A549 (cell line): ENCODE measurements around the gene GCAT. TPM values are rescaled to one million over a fixed set of nuclear protein-coding genes. Genes with fewer than 3 reads are reported as not detected.

Experiments
- ATAC-seq, 2 experiments: fragments of 200-7000 bp in 1 of 2; fragments of >200 bp in 1 of 2; cut with Nextera tagmentation in 1 of 2; cut with Tn5 transposase in 1 of 2; 3 replicates each; pipeline versions ENCODE4 v1.8.0 to v1.9.1; 2018 to 2020; ENCODE audit warnings: mild to moderate bottlenecking in 1 of 2, moderate library complexity in 1 of 2
- CTCF ChIA-PET: fragments of 300-600 bp; sonication (Branson Sonifier 250); formaldehyde crosslinking; extraction: SDS; loops from one replicate; lab custom pipeline; 2021; ENCODE audit warnings: antibody characterized with exemption, inconsistent platforms; lab: Yijun Ruan, JAX
- POLR2A ChIA-PET: fragments of 350-600 bp; formaldehyde crosslinking; extraction: SDS; loops from one replicate; lab custom pipeline; 2021; ENCODE audit warnings: antibody characterized with exemption, inconsistent platforms; lab: Yijun Ruan, JAX
- DNase-seq, 2 experiments: peaks; one replicate each; pipeline versions ENCODE4 v3.0.0 to v3.0.0-alpha.2; 2011 to 2016; ENCODE audit warnings: low read depth in 1 of 2, low spot score in 1 of 2
- FAIRE-seq: peaks from 2 replicates; lab custom pipeline; 2011; peaks lifted over from hg19 to GRCh38; lab: Jason Lieb, UNC
- H3K27ac ChIP-seq, 2 experiments: fragments of >200 bp; sonication (Bioruptor Twin); formaldehyde crosslinking; 3 replicates each; pipeline ENCODE4 v1.5.1; 2016 to 2017
- H3K4me1 ChIP-seq: fragments of >200 bp; sonication (Bioruptor Twin); formaldehyde crosslinking; 3 replicates; pipeline ENCODE4 v1.6.1; 2016
- H3K4me2 ChIP-seq: fragments of >200 bp; sonication (Bioruptor Twin); formaldehyde crosslinking; 3 replicates; pipeline ENCODE4 v1.6.1; 2016
- H3K4me3 ChIP-seq: fragments of >200 bp; sonication (Bioruptor Twin); formaldehyde crosslinking; 3 replicates; pipeline ENCODE4 v1.5.1; 2016
- H3K9me3 ChIP-seq: fragments of >200 bp; sonication (Bioruptor Twin); formaldehyde crosslinking; 3 replicates; pipeline ENCODE4 v1.6.1; 2016
- CTCF ChIP-seq: fragments of >200 bp; sonication (Bioruptor Twin); formaldehyde crosslinking; IDR thresholded peaks from 3 replicates; pipeline ENCODE4 v1.5.1; 2016
- ELK1 ChIP-seq: fragments of 150-350 bp; IDR thresholded peaks from 2 replicates; pipeline ENCODE4 v1.6.1; 2014; ENCODE audit warnings: low read depth, mild to moderate bottlenecking, low read length
- GATA3 ChIP-seq: IDR thresholded peaks from 2 replicates; pipeline ENCODE4 v1.6.1; 2012; ENCODE audit warnings: borderline replicate concordance
- HEYL ChIP-seq: fragments of 250-450 bp; sonication (Bioruptor Pico); IDR thresholded peaks from 2 replicates; pipeline ENCODE4 v1.8.0; 2021; ENCODE audit warnings: mild to moderate bottlenecking, moderate library complexity
- JUNB ChIP-seq: fragments of >200 bp; sonication (Bioruptor Twin); formaldehyde crosslinking; IDR thresholded peaks from 2 replicates; pipeline ENCODE4 v1.6.1; 2016
- KDM5A ChIP-seq: fragments of 200-600 bp; sonication (generic); IDR thresholded peaks from 2 replicates; pipeline ENCODE4 v1.6.1; 2016; ENCODE audit warnings: antibody characterized with exemption, mild to moderate bottlenecking
- MAFK ChIP-seq: fragments of 450-650 bp; IDR thresholded peaks from 2 replicates; pipeline ENCODE4 v1.6.1; 2014; ENCODE audit not compliant: partially characterized antibody
- NPAS2 ChIP-seq: fragments of 250-450 bp; sonication (Bioruptor Pico); IDR thresholded peaks from 2 replicates; pipeline ENCODE4 v1.8.0; 2022; ENCODE audit warnings: mild to moderate bottlenecking, moderate library complexity, borderline replicate concordance
- PBX3 ChIP-seq: IDR thresholded peaks from 2 replicates; pipeline ENCODE4 v1.6.1; 2012
- POLR2A ChIP-seq: IDR thresholded peaks from 2 replicates; pipeline ENCODE4 v1.6.1; 2012; ENCODE audit warnings: mild to moderate bottlenecking, low read length
- RAD21 ChIP-seq, 2 experiments: fragments of >200 bp in 1 of 2; sonication (Bioruptor Twin) in 1 of 2; formaldehyde crosslinking in 1 of 2; IDR thresholded peaks in 1 of 2; conservative IDR thresholded peaks in 1 of 2; 2 replicates in 1 of 2; 3 replicates in 1 of 2; pipeline ENCODE4 v1.6.1; 2012 to 2018; ENCODE audit warnings: inconsistent platforms in 1 of 2
- REST ChIP-seq: fragments of 200-600 bp; sonication (generic); IDR thresholded peaks from 2 replicates; pipeline ENCODE4 v1.6.1; 2016; ENCODE audit warnings: antibody characterized with exemption, mild to moderate bottlenecking, moderate library complexity
- TFCP2L1 ChIP-seq: fragments of 250-450 bp; sonication (Bioruptor Pico); IDR thresholded peaks from 2 replicates; pipeline ENCODE4 v1.5.0; 2021; ENCODE audit warnings: mild to moderate bottlenecking
- ZC3H11A ChIP-seq: fragments of 450-650 bp; IDR thresholded peaks from 2 replicates; pipeline ENCODE4 v1.6.1; 2014; ENCODE audit warnings: antibody characterized with exemption, mild to moderate bottlenecking
- ZFP36 ChIP-seq: fragments of 450-650 bp; IDR thresholded peaks from 2 replicates; pipeline ENCODE4 v1.6.1; 2014; ENCODE audit warnings: borderline replicate concordance; ENCODE audit not compliant: partially characterized antibody
- ZNF302 ChIP-seq: fragments of 250-450 bp; sonication (Bioruptor Pico); IDR thresholded peaks from 2 replicates; pipeline ENCODE4 v1.9.0; 2021; ENCODE audit warnings: inconsistent platforms, mild to moderate bottlenecking, moderate library complexity
- ZSCAN20 ChIP-seq: fragments of 250-450 bp; sonication (Bioruptor Pico); IDR thresholded peaks from 2 replicates; pipeline ENCODE4 v1.8.0; 2022; ENCODE audit warnings: mild to moderate bottlenecking, moderate library complexity
- WGBS: methylation state at CpG from one replicate; pipeline ENCODE4 v1.1.6; 2017; ENCODE audit errors: missing lambda C conversion rate; 5-methylcytosine and 5-hydroxymethylcytosine counted together
- polyA plus RNA-seq, 4 experiments: library from polyadenylated mRNA; depleted of rRNA in 3 of 4; stranded (reverse); fragments of >200 nt; fragmentation: RNase III in 1 of 4; extraction: RNeasy Plus Mini Kit Qiagen cat#74134 plus additional on column Dnase treatment in 1 of 4; gene quantifications; 2 replicates in 3 of 4; 3 replicates in 1 of 4; pipeline ENCODE4 v1.2.3, GENCODE V29; 2011 to 2017

GCAT gene
- polyA plus RNA-seq, 2 of the 4 experiments (the other 2 are of a cell fraction), result 1.2 to 2.1 TPM

- 78% methylated on average over 9 of the region's 13 CpGs for WGBS
- Histone ChIP-seq H3K4me2 (no peak overlapping the region), H3K27ac (peak overlapping the region in 1 of 2 experiments; percentile 65; a peak in 3 of 6 replicates), H3K9me3 (no peaks in the 10 kb centered on the region), H3K4me1 (peaks cover 21% of the 10 kb centered on the region), H3K4me3 (no peak overlapping the region)
- no peak for FAIRE-seq
- ChIA-PET CTCF (interaction anchor here (0.6 to 4.9 kb wide), 8 partner anchors 11 to 243 kb away, joined by 3 to 24 read pairs (median 4); no protein-coding TSS in a partner anchor), POLR2A (no interaction called here)
- peak in 1 of 2 experiments; percentile 47 for DNase-seq
- ATAC-seq, result peak; percentile 66 to 77; a peak in 5 of 6 replicates
- no peak for TF ChIP-seq TFCP2L1 (CRISPR knock-in tag)
- TF ChIP-seq JUNB, result no peak
- no peak for TF ChIP-seq ZNF302
- no peak for TF ChIP-seq ZFP36
- TF ChIP-seq ELK1, result no peak
- no peak for TF ChIP-seq POLR2A
- no peak for TF ChIP-seq REST
- no peak for TF ChIP-seq GATA3
- peak; percentile 17 to 33; a peak in 2 of 5 replicates for TF ChIP-seq RAD21 (conservative IDR thresholded peaks at IDR 0.05 in 1 of 2, IDR thresholded peaks at IDR 0.05 in 1 of 2)
- no peak for TF ChIP-seq ZC3H11A
- no peak for TF ChIP-seq NPAS2 (CRISPR knock-in tag)
- no peak for TF ChIP-seq KDM5A
- no peak for TF ChIP-seq MAFK
- TF ChIP-seq CTCF, result peak; percentile 7; the same call in 1 of the 3 replicates
- TF ChIP-seq ZSCAN20, result no peak
- TF ChIP-seq PBX3, result no peak
- no peak for TF ChIP-seq HEYL (CRISPR knock-in tag)
Observed at GRCh38 chr22:37781434-37782059, 26.2 kb upstream of the GCAT start.
